Cardiac fibroblast (primary cell): ENCODE measurements around the gene GRAMD1C.

Experiments
- DNase-seq, 2 donors: peaks; one replicate each; pipeline versions ENCODE4 v3.0.0 to v3.0.0-alpha.2; 2010; ENCODE audit warnings: low read depth in 2 of 2
- H3K4me3 ChIP-seq, 2 donors: replicated peaks in 1 of 2; 1 replicate in 1 of 2; 2 replicates in 1 of 2; pipeline ENCODE4 v1.5.1; 2011; ENCODE audit warnings: low read depth in 2 of 2, low read length in 2 of 2, mild to moderate bottlenecking in 2 of 2, moderate library complexity in 1 of 2
- CTCF ChIP-seq: IDR thresholded peaks from one replicate; pipeline ENCODE4 v1.5.1; 2011; ENCODE audit warnings: low read depth, mild to moderate bottlenecking, low read length, inconsistent platforms

The GRAMD1C gene

GRCh38 chr3:113852506-113852905 lies 13.9 kb downstream of the GRAMD1C start:
- TF ChIP-seq CTCF = no peak
- no peak overlapping the region for H3K4me3 ChIP-seq
- no peak for DNase-seq

- peak in 1 of 2 donors; percentile 87 for DNase-seq
- TF ChIP-seq CTCF = no peak
- no peak overlapping the region for H3K4me3 ChIP-seq
Measured at GRCh38 chr3:113867506-113867905, 28.9 kb downstream of the GRAMD1C start.

DNA sequence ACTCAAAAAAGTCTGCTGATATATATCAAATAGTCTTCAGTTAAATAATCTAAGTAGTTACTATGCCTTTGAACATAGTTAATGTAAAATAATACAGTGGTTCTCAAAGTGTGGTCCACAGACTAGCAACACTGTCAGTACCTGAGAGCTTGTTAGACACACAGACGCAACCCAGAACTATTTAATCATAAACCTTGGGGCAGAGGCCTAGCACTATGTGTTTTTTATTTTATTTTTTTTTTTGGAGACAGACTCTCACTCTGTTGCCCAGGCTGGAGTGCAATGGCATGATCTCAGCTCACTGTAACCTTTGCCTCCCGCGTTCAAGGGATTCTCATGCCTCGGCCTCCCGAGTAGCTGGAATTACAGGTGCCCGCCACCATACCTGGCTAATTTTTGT lies 34.7 kb downstream of the GRAMD1C start:
- H3K4me3 ChIP-seq = no peak overlapping the region
- no peak for TF ChIP-seq CTCF

GRCh38 chr3:113873814-113874526 lies 35.4 kb downstream of the GRAMD1C start:
- no peak for TF ChIP-seq CTCF
- DNase-seq = no peak

More for the DNA sequence above, 34.7 kb downstream of the GRAMD1C start:
- no peak for DNase-seq

DNA sequence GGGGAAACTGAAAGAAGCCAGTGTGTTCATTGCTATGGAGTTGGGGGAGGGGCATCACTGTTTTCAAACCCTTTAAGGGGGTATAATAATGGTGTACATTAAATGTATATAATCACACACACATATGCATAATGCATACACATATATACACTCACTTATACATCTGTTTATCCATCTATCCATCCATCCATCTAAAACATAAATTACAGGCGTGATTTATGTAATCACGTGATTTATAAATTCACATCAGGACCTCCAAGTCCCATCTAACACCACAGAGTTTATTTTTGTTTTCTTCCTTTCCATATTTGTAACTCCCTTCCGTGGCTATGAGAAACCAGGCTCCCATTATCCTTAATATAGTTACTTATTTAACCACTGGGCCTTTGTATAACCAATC lies 39.8 kb downstream of the GRAMD1C start:
- DNase-seq = no peak
- no peak overlapping the region for H3K4me3 ChIP-seq
- no peak for TF ChIP-seq CTCF

More at GRCh38 chr3:113873814-113874526, 35.4 kb downstream of the GRAMD1C start:
- H3K4me3 ChIP-seq = no peak overlapping the region

DNA sequence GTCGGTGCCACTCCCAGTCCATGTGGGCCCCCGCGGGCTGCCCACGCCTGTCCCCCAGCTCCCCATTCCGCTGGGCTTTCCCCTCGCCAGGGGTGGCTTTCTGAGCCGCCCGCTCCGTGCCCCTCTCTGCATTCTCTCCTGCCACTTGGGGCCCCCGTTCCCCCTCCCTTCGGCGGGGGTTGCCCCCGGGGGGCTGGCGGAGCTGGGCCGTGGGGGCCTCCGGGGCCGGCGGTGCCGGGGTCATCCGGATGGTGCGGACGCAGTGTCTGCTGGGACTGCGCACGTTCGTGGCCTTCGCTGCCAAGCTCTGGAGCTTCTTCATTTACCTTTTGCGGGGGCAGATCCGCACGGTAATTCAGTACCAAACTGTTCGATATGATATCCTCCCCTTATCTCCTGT lies 46.5 kb downstream of the GRAMD1C start:
- no peak for DNase-seq
- H3K4me3 ChIP-seq = no peak overlapping the region
- no peak for TF ChIP-seq CTCF
